AG04450 (cell line): ENCODE data around the gene AUTS2. TPM values are rescaled to one million over a fixed set of nuclear protein-coding genes. Genes with fewer than 3 reads are reported as not detected.

Source experiments
- CTCF ChIA-PET: fragments of 300-600, 350-600 bp; formaldehyde crosslinking; extraction: SDS; loops from one replicate; lab custom pipeline; 2022; ENCODE audit warnings: antibody characterized with exemption, inconsistent platforms; lab: Charles Lee
- POLR2A ChIA-PET: fragments of 350-600 bp; formaldehyde crosslinking; extraction: SDS; loops from one replicate; lab custom pipeline; 2021; ENCODE audit warnings: antibody characterized with exemption, inconsistent platforms; lab: Yijun Ruan, JAX
- DNase-seq: peaks from one replicate; pipeline ENCODE4 v3.0.0-alpha.2; 2011; ENCODE audit warnings: low read depth, low spot score
- H3K27ac ChIP-seq: one replicate; pipeline ENCODE4 v1.5.1; 2012; ENCODE audit warnings: low read depth, low read length, control low read depth
- H3K27me3 ChIP-seq: one replicate; pipeline ENCODE4 v1.6.0; 2012; ENCODE audit warnings: low read length; ENCODE audit not compliant: control insufficient read depth, insufficient read depth
- H3K4me3 ChIP-seq: 2 replicates; pipeline ENCODE4 v1.5.1; 2011; ENCODE audit warnings: mild to moderate bottlenecking, low read depth, low read length, control low read depth
- H3K9me3 ChIP-seq: 2 replicates; pipeline ENCODE4 v1.5.1; 2012; ENCODE audit warnings: low read length; ENCODE audit not compliant: control insufficient read depth, insufficient read depth
- CTCF ChIP-seq: IDR thresholded peaks from 2 replicates; pipeline ENCODE4 v1.5.1; 2011; ENCODE audit warnings: low read depth, low read length, control low read depth, inconsistent platforms
- polyA plus RNA-seq: library from polyadenylated mRNA; depleted of rRNA; stranded (reverse); fragments of >200 nt; gene quantifications from 2 replicates; pipeline ENCODE4 v1.2.3, GENCODE V29; 2011

AUTS2 gene
- polyA plus RNA-seq, 1 experiment = 1.5 TPM

- POLR2A ChIA-PET = no interaction called here
Measured at GRCh38 chr7:70135656-70136055, 537.4 kb downstream of the AUTS2 start.

GRCh38 chr7:70137126-70137525 is 538.9 kb downstream of the AUTS2 start:
- DNase-seq = no peak
- ChIA-PET POLR2A (no interaction called here), CTCF (interaction anchor here (0.7 kb wide), 1 partner anchor 562 kb away, joined by 3 read pairs; no protein-coding TSS in a partner anchor)

More at GRCh38 chr7:70135656-70136055, 537.4 kb downstream of the AUTS2 start:
- TF ChIP-seq CTCF = no peak
- no peaks in the 10 kb centered on the region for H3K9me3 ChIP-seq
- CTCF ChIA-PET = no interaction called here
- no peak overlapping the region for H3K4me3 ChIP-seq
- no peak for DNase-seq
- H3K27me3 ChIP-seq = no peaks in the 10 kb centered on the region
- H3K27ac ChIP-seq = no peak overlapping the region

GRCh38 chr7:70142247-70142932 is 544.1 kb downstream of the AUTS2 start:
- Histone ChIP-seq H3K9me3 (no peaks in the 10 kb centered on the region), H3K27ac (no peak overlapping the region), H3K27me3 (no peaks in the 10 kb centered on the region), H3K4me3 (no peak overlapping the region)
- POLR2A ChIA-PET = no interaction called here
- no peak for TF ChIP-seq CTCF
- DNase-seq = no peak
- CTCF ChIA-PET = no interaction called here

More at GRCh38 chr7:70137126-70137525, 538.9 kb downstream of the AUTS2 start:
- Histone ChIP-seq H3K27me3 (no peaks in the 10 kb centered on the region), H3K4me3 (no peak overlapping the region), H3K9me3 (no peaks in the 10 kb centered on the region), H3K27ac (no peak overlapping the region)
- no peak for TF ChIP-seq CTCF

- no peak overlapping the region for H3K27ac ChIP-seq
- CTCF ChIA-PET = no interaction called here
- no peaks in the 10 kb centered on the region for H3K9me3 ChIP-seq
- POLR2A ChIA-PET = no interaction called here
- no peak overlapping the region for H3K4me3 ChIP-seq
- H3K27me3 ChIP-seq = no peaks in the 10 kb centered on the region
- TF ChIP-seq CTCF = no peak
- no peak for DNase-seq
Measured at GRCh38 chr7:70143075-70144044, 545.1 kb downstream of the AUTS2 start.

GRCh38 chr7:70148997-70149396 is 550.7 kb downstream of the AUTS2 start:
- H3K27ac ChIP-seq = no peak overlapping the region
- POLR2A ChIA-PET = no interaction called here
- CTCF ChIA-PET = no interaction called here
- no peak for DNase-seq
- H3K4me3 ChIP-seq = no peak overlapping the region
- no peak for TF ChIP-seq CTCF
- H3K9me3 ChIP-seq = no peaks in the 10 kb centered on the region
- no peaks in the 10 kb centered on the region for H3K27me3 ChIP-seq
